ENCODE measurements around the gene PTGES.
"Not testable (repeated sequence)": the region's sequence is repeated elsewhere in the genome, so short reads cannot be mapped to it uniquely, and the experiment has no call there.

Gene PTGES, protein sequence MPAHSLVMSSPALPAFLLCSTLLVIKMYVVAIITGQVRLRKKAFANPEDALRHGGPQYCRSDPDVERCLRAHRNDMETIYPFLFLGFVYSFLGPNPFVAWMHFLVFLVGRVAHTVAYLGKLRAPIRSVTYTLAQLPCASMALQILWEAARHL

DNA sequence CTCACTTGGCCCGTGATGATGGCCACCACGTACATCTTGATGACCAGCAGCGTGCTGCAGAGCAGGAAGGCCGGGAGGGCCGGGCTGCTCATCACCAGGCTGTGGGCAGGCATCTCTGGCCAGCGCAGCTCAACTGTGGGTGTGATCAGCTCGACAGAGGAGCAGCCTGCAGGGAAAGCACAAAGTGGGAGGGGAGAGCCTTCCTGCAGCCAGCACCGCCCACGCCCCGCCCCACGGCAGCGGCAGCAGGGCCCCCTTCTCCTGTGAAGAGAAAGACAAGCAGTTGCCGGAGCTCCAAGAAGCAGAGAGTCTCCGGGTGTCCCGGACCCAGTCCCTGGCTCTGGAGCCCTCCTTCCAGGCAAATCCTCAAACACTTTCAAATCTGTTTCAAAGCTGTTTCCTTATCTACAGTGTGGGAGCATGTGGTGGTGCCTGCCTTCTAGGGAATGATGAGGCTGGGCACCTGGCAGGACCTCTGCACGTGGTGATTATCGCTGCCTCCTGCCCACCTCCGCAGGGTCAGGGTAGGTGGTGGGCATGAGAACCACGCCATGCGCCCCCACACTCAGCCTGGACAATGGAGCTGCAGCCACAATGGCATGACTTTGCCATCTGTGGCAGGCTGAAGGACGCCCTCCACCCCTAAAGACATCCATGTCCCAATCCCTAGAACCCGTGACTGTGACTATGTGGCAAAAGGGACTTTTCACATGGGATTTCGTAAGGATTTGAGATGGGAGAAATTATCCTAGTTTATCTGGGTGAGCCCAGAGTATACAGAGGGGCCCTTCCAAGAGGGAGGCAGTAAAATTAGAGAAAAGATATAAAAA, at the start of gene PTGES:
PTGES (minus strand) TSS at position 143 of the 830 bp plus-strand sequence; CDS start at position 113, 30 bp downstream.
- DNase-seq: peak; percentile 64

GRCh38 chr9:129801504-129801903, 48.7 kb upstream of the PTGES start:
- no peak for DNase-seq

DNA sequence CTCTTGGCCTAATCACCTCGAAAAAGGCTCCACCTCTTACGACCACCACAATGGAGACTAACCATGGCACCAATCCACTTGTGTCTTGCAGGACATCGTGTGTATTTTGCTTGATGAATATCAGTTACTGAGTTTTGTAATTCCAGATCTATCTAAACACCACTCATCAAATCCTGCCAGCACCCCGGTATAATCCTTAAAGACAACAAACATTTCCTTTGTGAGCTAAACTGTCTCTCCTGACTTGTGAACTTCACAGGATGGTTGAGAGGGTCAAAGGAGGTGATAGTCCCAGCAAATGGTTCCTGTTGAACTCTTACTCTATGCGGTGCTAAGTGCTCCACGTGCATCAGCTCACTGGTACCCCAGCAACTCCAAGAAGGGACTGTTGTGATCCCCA, 46.1 kb upstream of the PTGES start:
- DNase-seq: no peak

- DNase-seq: not testable (repeated sequence)
These were observed 43.2 kb upstream of the PTGES start for GRCh38 chr9:129796029-129796428.

DNA sequence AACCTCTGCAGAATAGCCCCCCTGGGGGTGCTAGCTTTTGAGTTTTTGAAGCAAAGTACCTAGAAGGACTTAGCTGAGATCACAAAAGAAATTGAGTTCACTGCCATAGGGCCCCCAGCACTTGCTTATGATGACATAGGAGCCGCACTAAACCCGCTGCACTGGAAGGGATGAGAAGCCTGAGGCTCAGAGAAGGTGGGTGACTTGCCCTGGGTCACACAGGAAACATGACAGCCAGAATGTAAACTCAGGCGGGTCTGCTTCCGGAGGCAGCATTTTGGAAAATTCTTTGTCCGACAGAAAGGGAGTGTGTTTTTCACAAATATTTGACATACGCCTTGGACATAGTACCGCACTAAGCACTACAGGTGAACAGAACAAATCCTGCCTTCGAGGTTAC, 41.7 kb upstream of the PTGES start:
- DNase-seq: no peak

- DNase-seq: no peak
These were observed 33.6 kb upstream of the PTGES start for GRCh38 chr9:129786481-129786880.

- DNase-seq: no peak
These were observed 33.0 kb upstream of the PTGES start for GRCh38 chr9:129785866-129786265.

DNA sequence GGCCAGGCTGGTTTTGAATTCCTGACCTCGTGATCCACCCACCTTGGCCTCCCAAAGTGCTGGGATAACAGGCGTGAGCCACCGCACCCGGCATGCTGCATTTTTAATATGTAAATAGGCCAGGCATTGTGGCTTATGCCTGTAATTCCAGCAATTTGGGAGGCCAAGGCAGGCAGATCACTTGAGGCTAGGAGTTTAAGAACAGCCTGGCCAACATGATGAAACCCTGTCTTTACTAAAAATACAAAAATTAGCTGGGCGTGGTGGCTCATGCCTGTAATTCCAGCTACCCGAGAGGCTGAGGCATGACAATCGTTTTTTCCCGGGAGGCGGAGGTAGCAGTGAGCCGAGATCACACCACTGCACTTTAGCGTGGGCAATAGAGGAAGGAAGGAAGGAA, 32.1 kb upstream of the PTGES start:
- not testable (repeated sequence) for DNase-seq

- peak; percentile 66 for DNase-seq
These were observed 30.9 kb upstream of the PTGES start for GRCh38 chr9:129783516-129784361.

GRCh38 chr9:129781981-129782380, 29.1 kb upstream of the PTGES start:
- DNase-seq: no peak

DNA sequence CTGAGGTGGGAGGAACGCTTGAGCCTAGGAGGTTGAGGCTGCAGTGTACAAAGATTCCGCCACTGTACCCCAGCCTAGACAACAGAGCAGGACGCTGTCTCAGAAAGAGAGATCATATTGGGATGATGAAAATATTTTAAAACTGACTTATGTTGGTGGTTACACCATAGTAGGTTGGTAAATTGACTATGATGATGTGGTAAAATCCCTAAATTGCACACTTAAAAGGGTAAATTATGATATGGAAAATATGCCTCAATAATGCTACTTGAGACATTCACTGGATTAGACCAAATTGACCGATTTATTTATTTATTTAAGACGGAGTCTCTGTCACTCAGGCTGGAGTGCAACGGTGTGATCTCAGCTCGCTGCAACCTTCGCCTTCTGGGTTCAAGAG, 28.3 kb upstream of the PTGES start:
- DNase-seq: no peak

GRCh38 chr9:129779560-129780190, 26.8 kb upstream of the PTGES start:
- no peak for DNase-seq

DNA sequence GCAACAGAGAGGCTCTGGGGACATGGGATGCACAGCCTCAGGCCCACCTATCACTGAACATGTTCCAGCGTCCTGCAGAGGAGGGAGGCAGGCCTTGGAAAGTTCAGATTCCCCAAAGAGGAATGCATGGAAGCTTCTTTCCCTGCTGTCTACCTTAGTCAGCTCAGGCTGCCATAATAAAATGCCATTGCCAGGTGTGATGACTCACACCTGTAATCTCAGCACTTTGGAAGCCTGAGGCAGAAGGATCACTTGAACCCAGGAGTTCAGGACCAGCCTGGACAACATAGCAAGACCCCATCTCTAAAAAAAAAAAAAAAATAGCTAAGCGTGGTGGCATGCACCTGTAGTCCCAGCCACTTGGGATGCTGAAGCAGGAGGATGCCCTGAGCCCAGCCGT, 25.6 kb upstream of the PTGES start:
- no peak for DNase-seq

DNA sequence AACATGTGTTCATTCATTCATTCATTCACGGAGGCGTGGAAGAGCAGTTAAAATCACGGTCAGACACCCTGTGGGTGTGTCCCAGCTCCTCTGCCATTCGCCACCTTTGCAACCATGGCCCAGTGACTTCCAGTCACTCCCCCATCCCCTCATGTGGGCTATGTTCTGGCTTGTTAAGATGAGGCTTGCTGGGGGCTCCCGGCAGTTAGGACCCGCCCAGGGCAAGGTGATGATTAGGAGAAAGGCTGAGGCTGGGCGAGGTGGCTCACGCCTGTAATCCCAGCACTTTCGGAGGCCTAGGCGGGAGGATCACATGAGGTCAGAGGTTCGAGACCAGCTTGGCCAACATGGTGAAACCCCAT, 24.9 kb upstream of the PTGES start:
- DNase-seq: no peak

GRCh38 chr9:129776938-129777768, 24.3 kb upstream of the PTGES start:
- peak; percentile 91 for DNase-seq

DNA sequence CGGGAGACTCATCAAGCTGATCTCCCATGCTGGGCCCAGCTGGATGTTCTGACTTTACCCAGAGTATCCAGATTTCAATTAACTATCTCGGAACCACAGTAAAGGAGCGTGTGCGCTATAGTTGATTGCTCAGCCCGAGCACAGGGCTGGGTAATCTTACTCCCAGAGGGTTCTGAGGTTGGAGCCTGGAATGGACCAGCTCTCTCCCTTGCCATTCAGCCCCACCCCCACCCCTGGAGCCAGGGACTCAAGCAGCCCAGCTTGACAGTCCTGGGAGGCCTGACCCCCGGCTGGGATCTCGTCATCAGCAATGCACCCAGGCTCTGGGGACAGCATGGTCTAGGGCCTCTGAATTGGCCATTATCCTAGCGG, 23.7 kb upstream of the PTGES start:
- DNase-seq: no peak

DNA sequence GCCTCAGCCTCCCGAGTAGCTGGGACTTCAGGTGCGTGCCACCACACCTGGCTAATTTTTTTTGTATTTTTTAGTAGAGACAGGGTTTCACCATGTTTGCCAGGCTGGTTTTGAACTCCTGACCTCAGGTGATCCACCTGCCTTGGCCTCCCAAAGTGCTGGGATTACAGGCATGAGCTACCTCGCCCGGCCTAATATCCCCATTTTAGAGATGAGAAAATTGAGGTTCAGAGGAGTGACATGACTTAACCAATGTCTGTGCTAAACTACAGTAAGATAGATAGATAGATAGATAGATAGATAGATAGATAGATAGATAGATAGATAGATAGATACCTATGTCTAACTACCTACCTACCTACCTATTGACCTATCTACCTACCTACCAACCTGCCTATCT, 23.3 kb upstream of the PTGES start:
- DNase-seq: not testable (repeated sequence)

DNA sequence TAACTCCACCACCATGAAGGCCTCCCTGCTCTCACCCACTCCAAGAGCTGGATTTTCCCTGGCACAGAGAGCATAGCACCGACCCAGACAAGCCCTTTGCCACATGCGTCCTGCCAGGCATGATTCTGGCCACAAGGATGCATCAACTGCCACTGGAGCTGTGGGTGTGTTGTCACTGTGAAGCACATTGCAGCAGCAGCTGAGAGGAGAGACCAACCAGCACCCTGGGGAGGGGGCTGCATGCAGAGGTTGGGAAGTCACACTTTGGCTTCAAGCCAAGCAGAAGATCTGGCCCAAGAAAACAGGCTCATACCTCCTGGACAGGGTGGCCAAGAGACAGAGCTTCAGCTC, 22.6 kb upstream of the PTGES start:
- DNase-seq: no peak

DNA sequence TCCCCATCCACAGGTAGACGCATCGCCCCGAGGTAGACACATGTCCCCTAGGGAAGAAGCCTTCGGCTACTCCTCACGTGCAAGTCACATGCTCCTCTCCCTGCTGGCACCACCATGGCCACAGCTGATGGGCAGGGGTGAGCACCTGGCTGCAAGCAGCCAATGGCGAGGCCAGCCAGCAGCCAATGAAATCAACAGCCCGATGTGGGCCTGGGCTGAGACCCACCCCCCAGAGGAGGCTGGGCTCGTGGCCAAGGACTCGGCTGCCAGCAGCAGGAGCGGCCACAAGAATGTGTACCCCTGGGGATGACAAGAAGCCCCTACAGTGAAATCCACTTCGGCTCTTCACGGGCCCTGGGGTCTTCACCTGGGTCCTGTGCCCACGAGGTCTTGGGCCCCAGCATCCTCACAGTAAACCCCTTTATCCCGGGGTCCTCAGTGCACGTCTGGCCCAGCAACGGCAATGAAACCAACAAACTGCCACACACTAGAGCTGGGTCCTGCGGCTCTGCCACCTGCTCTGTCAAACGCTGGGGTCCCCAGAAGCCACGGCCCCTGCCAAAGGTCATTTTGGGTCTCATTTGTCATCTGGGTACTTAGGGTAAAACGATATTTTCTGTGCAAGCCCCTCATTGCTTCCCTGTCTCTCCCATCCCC, 22.1 kb upstream of the PTGES start:
- DNase-seq: no peak

DNA sequence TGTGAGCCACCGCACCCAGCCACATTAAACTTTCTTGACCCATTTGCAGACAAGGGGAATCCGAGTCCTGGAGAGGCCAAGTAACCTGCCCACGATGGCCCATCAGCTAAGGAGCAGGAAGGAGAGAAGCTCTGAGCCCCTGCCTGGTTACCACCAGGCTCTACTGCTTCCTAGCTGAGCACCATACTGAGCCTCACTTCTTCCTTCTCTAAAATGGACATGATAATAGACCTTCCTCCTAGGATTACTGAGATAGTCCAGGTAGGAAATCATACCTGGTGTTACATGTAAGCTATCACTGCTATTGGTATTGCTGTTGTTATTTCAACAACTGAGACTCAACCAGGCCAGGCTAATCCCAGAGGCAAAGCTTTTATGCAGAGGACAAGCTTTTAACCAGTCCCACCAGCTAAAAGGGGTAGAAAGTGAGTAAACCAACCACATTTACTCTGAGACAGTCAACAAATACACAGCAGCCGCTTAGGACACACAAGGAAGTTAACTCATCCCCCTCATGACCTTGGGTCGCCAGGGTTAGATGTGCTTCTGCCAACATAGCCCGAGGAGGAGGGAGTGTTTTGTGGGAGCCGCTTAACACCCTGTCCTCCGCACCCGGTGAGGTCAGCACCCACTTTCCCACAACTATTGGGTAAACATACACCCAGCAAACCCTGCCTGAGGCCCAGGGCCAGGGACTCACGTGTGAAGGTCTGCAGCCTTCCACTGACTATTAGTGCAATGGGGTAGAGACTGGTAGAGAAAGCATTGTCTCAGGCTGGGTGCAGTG, 20.6 kb upstream of the PTGES start:
- DNase-seq: peak; percentile 84

DNA sequence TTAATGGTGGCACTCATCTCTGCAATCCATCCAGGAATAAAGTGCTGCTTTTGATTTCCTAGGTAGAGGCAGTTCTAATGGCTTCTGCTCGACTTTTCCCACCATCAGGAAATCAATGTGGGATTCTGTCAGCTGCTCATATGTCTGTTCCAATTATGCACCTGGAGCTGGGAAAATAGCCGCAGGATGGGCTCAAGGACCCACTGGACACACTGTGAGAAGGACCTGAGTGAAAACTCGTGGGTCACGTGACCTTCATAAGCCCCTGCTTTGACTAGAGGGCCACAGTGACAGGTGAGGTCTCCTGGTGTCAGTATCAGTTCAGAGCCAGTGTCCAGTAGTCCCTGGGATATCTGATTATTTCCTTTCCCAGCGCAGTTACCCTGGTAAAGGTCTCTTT, 17.9 kb upstream of the PTGES start:
- no peak for DNase-seq

Measured in CD4-positive, alpha-beta T cell treated with Interferon gamma for 1 hour (primary cell).